ENCODE data around the gene DSP. TPM values are rescaled to one million over a fixed set of nuclear protein-coding genes. Genes with fewer than 3 reads are reported as not detected.

The DSP gene
- total RNA-seq, 1 experiment from 2014 or later = 104 TPM

- RAD21 ChIA-PET (ENCODE audit: low non-redundant PET in 1 of 2, low total read pairs in 2 of 2, uncharacterized antibody in 2 of 2, unreplicated experiment in 2 of 2) = no interaction called here
- no peak for TF ChIP-seq POLR2A (IDR thresholded peaks at IDR 0.05; ENCODE audit: borderline replicate concordance, extremely low read depth, insufficient read depth, insufficient read length)
- Histone ChIP-seq H3K9me2 (ENCODE audit: insufficient read depth) (no peaks in the 10 kb centered on the region), H2AFZ (ENCODE audit: low read depth, low read length, poor library complexity, severe bottlenecking) (no peak overlapping the region), H4K20me1 (ENCODE audit: insufficient read depth) (no peaks in the 10 kb centered on the region), H3K9me3 (ENCODE audit: control insufficient read depth in 1 of 2, insufficient read depth in 1 of 2, low read depth in 1 of 2, low read length in 2 of 2) (no peaks in the 10 kb centered on the region), H3K4me2 (ENCODE audit: low read length) (no peak overlapping the region), H3K4me1 (ENCODE audit: control insufficient read depth in 1 of 2, insufficient read depth in 2 of 2, low read length in 2 of 2) (peaks cover 0 to 4% of the 10 kb centered on the region in 2 experiments; a peak in 1 of 4 replicates), H3K79me2 (ENCODE audit: insufficient read depth, low read length) (no peaks in the 10 kb centered on the region), H3K9ac (ENCODE audit: low read length) (no peak overlapping the region), H3K27ac (ENCODE audit: low read depth, low read length) (no peak overlapping the region), H3K36me3 (ENCODE audit: control insufficient read depth in 1 of 2, insufficient read depth in 2 of 2, low read length in 2 of 2) (no peaks in the 10 kb centered on the region), H3K4me3 (replicated peaks in 1 of 2; ENCODE audit: low read depth in 1 of 2, low read length in 2 of 2) (no peak overlapping the region), H3K27me3 (ENCODE audit: insufficient read depth, low read length) (no peaks in the 10 kb centered on the region)
- CTCF ChIA-PET = no interaction called here
- ATAC-seq = no peak
- POLR2A ChIA-PET = no interaction called here
- DNase-seq (ENCODE audit: low read depth, low spot score) = no peak
- BruUV-seq (replicated peaks) = no TSS peak
- intact Hi-C loops (cut with micrococcal nuclease) = no loop called here
These were observed 46.8 kb upstream of the DSP start for GRCh38 chr6:7494638-7495037.

GRCh38 chr6:7496266-7496875 is 45.1 kb upstream of the DSP start:
- H3K4me2 ChIP-seq (ENCODE audit: low read length) = no peak overlapping the region
- POLR2A ChIA-PET = interaction anchor here (0.7 kb wide), 1 partner anchor 11 kb away, joined by 3 read pairs; no protein-coding TSS in a partner anchor
- no peaks in the 10 kb centered on the region for H4K20me1 ChIP-seq (ENCODE audit: insufficient read depth)
- no peaks in the 10 kb centered on the region for H3K9me2 ChIP-seq (ENCODE audit: insufficient read depth)
- no peak overlapping the region for H3K9ac ChIP-seq (ENCODE audit: low read length)
- H3K4me1 ChIP-seq (ENCODE audit: control insufficient read depth in 1 of 2, insufficient read depth in 2 of 2, low read length in 2 of 2) = peaks cover 0 to 4% of the 10 kb centered on the region in 2 experiments; a peak in 1 of 4 replicates
- DNase-seq (ENCODE audit: low read depth, low spot score) (no peak), ATAC-seq (no peak)
- H3K79me2 ChIP-seq (ENCODE audit: insufficient read depth, low read length) = no peaks in the 10 kb centered on the region
- RAD21 ChIA-PET (ENCODE audit: low non-redundant PET in 1 of 2, low total read pairs in 2 of 2, uncharacterized antibody in 2 of 2, unreplicated experiment in 2 of 2) = no interaction called here
- no peak overlapping the region for H3K27ac ChIP-seq (ENCODE audit: low read depth, low read length)
- no peaks in the 10 kb centered on the region for H3K27me3 ChIP-seq (ENCODE audit: insufficient read depth, low read length)
- H2AFZ ChIP-seq (ENCODE audit: low read depth, low read length, poor library complexity, severe bottlenecking) = no peak overlapping the region
- H3K36me3 ChIP-seq (ENCODE audit: control insufficient read depth in 1 of 2, insufficient read depth in 2 of 2, low read length in 2 of 2) = no peaks in the 10 kb centered on the region
- CTCF ChIA-PET = no interaction called here
- intact Hi-C loops (cut with micrococcal nuclease) = no loop called here
- H3K4me3 ChIP-seq (replicated peaks in 1 of 2; ENCODE audit: low read depth in 1 of 2, low read length in 2 of 2) = no peak overlapping the region
- BruUV-seq (replicated peaks) = no TSS peak
- H3K9me3 ChIP-seq (ENCODE audit: control insufficient read depth in 1 of 2, insufficient read depth in 1 of 2, low read depth in 1 of 2, low read length in 2 of 2) = no peaks in the 10 kb centered on the region
- TF ChIP-seq, protein P1, sequence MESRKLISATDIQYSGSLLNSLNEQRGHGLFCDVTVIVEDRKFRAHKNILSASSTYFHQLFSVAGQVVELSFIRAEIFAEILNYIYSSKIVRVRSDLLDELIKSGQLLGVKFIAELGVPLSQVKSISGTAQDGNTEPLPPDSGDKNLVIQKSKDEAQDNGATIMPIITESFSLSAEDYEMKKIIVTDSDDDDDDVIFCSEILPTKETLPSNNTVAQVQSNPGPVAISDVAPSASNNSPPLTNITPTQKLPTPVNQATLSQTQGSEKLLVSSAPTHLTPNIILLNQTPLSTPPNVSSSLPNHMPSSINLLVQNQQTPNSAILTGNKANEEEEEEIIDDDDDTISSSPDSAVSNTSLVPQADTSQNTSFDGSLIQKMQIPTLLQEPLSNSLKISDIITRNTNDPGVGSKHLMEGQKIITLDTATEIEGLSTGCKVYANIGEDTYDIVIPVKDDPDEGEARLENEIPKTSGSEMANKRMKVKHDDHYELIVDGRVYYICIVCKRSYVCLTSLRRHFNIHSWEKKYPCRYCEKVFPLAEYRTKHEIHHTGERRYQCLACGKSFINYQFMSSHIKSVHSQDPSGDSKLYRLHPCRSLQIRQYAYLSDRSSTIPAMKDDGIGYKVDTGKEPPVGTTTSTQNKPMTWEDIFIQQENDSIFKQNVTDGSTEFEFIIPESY (IDR thresholded peaks at IDR 0.05; ENCODE audit: extremely low read depth, insufficient replicate concordance, low read length) = no peak
- TF ChIP-seq SRF (IDR thresholded peaks at IDR 0.05; ENCODE audit: low read depth) (no peak), MAX (IDR thresholded peaks at IDR 0.05) (no peak), CTCF (IDR thresholded peaks at IDR 0.05 in 2 of 3, conservative IDR thresholded peaks at IDR 0.05 in 1 of 3; ENCODE audit: borderline replicate concordance in 1 of 3, insufficient read depth in 1 of 3, low read depth in 2 of 3, low read length in 2 of 3) (no peak), JUND (IDR thresholded peaks at IDR 0.05) (no peak), RAD21 (IDR thresholded peaks at IDR 0.05; ENCODE audit: low read depth) (no peak), EZH2phosphoT487 (IDR thresholded peaks at IDR 0.05; ENCODE audit: borderline replicate concordance) (no peak), FOSL1 (IDR thresholded peaks at IDR 0.05; ENCODE audit: low read depth) (no peak), YY1 (IDR thresholded peaks at IDR 0.05; ENCODE audit: extremely low read depth, insufficient replicate concordance, low read depth, low read length) (no peak), EGR1 (IDR thresholded peaks at IDR 0.05; ENCODE audit: low read depth) (no peak), POLR2AphosphoS5 (IDR thresholded peaks at IDR 0.05; ENCODE audit: low read depth, low read length) (no peak), POLR2A (IDR thresholded peaks at IDR 0.05; ENCODE audit: borderline replicate concordance, extremely low read depth, insufficient read depth, insufficient read length) (no peak), CEBPB (IDR thresholded peaks at IDR 0.05; ENCODE audit: low read depth) (no peak), ZNF274 (IDR thresholded peaks at IDR 0.05; ENCODE audit: low read depth, low read length) (no peak), TCF7L2 (IDR thresholded peaks at IDR 0.05; ENCODE audit: borderline replicate concordance, extremely low read depth, insufficient read depth, insufficient read length) (no peak), SP1 (IDR thresholded peaks at IDR 0.05; ENCODE audit: low read depth) (no peak), ZFX (IDR thresholded peaks at IDR 0.05) (no peak)

All from HCT116 (cell line).